OCI-LY7 (cell line): ENCODE results near the gene RHOT2. TPM values are rescaled to one million over a fixed set of nuclear protein-coding genes. Genes with fewer than 3 reads are reported as not detected.

Experiments
- BruUV-seq: library from RNA; stranded (reverse); fragments of 400-500 nt; replicated peaks from 2 replicates; lab custom pipeline; 2021; lab: Mats Ljungman, UMichigan
- CTCF ChIA-PET: fragments of 300-600 bp; sonication (Branson Sonifier 250); formaldehyde crosslinking; loops from one replicate; lab custom pipeline; 2022; ENCODE audit warnings: antibody characterized with exemption; ENCODE audit not compliant: unreplicated experiment; lab: Charles Lee
- POLR2A ChIA-PET: fragments of 300-600 bp; sonication (Branson Sonifier 250); formaldehyde crosslinking; loops from one replicate; lab custom pipeline; 2022; ENCODE audit warnings: antibody characterized with exemption; lab: Charles Lee
- DNase-seq: peaks from one replicate; pipeline ENCODE4 v3.0.0-alpha.2; 2015; ENCODE audit warnings: low spot score
- H2AFZ ChIP-seq: fragments of 200-600 bp; sonication (generic), shearing (Covaris generic); 2 replicates; pipeline ENCODE4 v1.6.1; 2014; ENCODE audit warnings: mild to moderate bottlenecking, antibody characterized with exemption, low read length, moderate library complexity
- H3K27ac ChIP-seq: fragments of 200-600 bp; sonication (generic); 2 replicates; pipeline ENCODE4 v1.5.1; 2014; ENCODE audit warnings: mixed run types, low read depth, mild to moderate bottlenecking, moderate library complexity, low read length, inconsistent platforms; ENCODE audit not compliant: poor library complexity, severe bottlenecking
- H3K36me3 ChIP-seq: fragments of 200-600 bp; sonication (generic); 2 replicates; pipeline ENCODE4 v1.6.1; 2014; ENCODE audit warnings: mild to moderate bottlenecking, antibody characterized with exemption, low read length, moderate library complexity, mixed read lengths; ENCODE audit not compliant: insufficient read depth
- H3K4me1 ChIP-seq: fragments of 200-600 bp; sonication (generic); 2 replicates; pipeline ENCODE4 v1.5.1; 2014; ENCODE audit warnings: mild to moderate bottlenecking, low read length; ENCODE audit not compliant: insufficient read depth, poor library complexity, severe bottlenecking
- H3K4me2 ChIP-seq: fragments of 200-600 bp; sonication (generic); 2 replicates; pipeline ENCODE4 v1.6.1; 2014; ENCODE audit warnings: mild to moderate bottlenecking, low read length
- H3K4me3 ChIP-seq: fragments of 200-600 bp; sonication (generic); 2 replicates; pipeline ENCODE4 v1.5.1; 2014; ENCODE audit warnings: mild to moderate bottlenecking, low read depth, low read length; ENCODE audit not compliant: poor library complexity, severe bottlenecking
- H3K79me2 ChIP-seq: fragments of 200-600 bp; sonication (generic); 2 replicates; pipeline ENCODE4 v1.6.1; 2016; ENCODE audit warnings: low read depth, mild to moderate bottlenecking, low read length, moderate library complexity, mixed read lengths; ENCODE audit not compliant: insufficient read depth
- H3K9me2 ChIP-seq: fragments of 200-600 bp; sonication (generic); 2 replicates; pipeline ENCODE4 v1.6.1; 2016; ENCODE audit warnings: mild to moderate bottlenecking, low read length, mixed read lengths; ENCODE audit not compliant: insufficient read depth
- H3K9me3 ChIP-seq: fragments of 200-600 bp; sonication (generic); 2 replicates; pipeline ENCODE4 v1.6.1; 2014; ENCODE audit warnings: mild to moderate bottlenecking, mixed run types, low read length, mixed read lengths
- H4K20me1 ChIP-seq: fragments of 200-600 bp; sonication (generic); 2 replicates; pipeline ENCODE4 v1.6.1; 2014; ENCODE audit warnings: mild to moderate bottlenecking, antibody characterized with exemption, low read length, moderate library complexity, mixed read lengths; ENCODE audit not compliant: insufficient read depth
- CTCF ChIP-seq: fragments of 200-600 bp; sonication (generic); conservative IDR thresholded peaks from 2 replicates; pipeline ENCODE4 v1.5.1; 2014; ENCODE audit warnings: mild to moderate bottlenecking, antibody characterized with exemption, low read length, moderate library complexity, mixed read lengths
- EZH2phosphoT487 ChIP-seq: fragments of 200-600 bp; sonication (generic); IDR thresholded peaks from 2 replicates; pipeline ENCODE4 v1.6.1; 2018; ENCODE audit warnings: low read depth, borderline replicate concordance, mild to moderate bottlenecking, mixed run types, antibody characterized with exemption, low read length, moderate library complexity, mixed read lengths
- intact Hi-C: fragments of 100-400 bp; cut with micrococcal nuclease; formaldehyde crosslinking; loops from one replicate; pipeline ENCODE4 v1.10.0; 2022; ENCODE audit not compliant: unreplicated experiment
- total RNA-seq, 2 experiments: library from RNA; depleted of rRNA in 1 of 2; stranded (reverse); fragments of >200 nt in 1 of 2; shearing (Covaris generic) in 1 of 2; gene quantifications; 2 replicates each; pipeline ENCODE4 v1.2.3, GENCODE V29; 2014 to 2022

RHOT2 gene
- total RNA-seq, 2 experiments from 2014 or later: 133 to 136 TPM

- CTCF ChIA-PET: no interaction called here
- Histone ChIP-seq H3K4me2 (no peak overlapping the region), H3K9me3 (no peaks in the 10 kb centered on the region), H2AFZ (no peak overlapping the region), H3K4me3 (no peak overlapping the region), H3K27ac (no peak overlapping the region), H3K9me2 (no peaks in the 10 kb centered on the region), H3K36me3 (no peaks in the 10 kb centered on the region), H4K20me1 (no peaks in the 10 kb centered on the region), H3K4me1 (no peaks in the 10 kb centered on the region), H3K79me2 (no peaks in the 10 kb centered on the region)
- TF ChIP-seq EZH2phosphoT487 (no peak), CTCF (no peak)
- POLR2A ChIA-PET: no interaction called here
- no peak for DNase-seq
- no TSS peak for BruUV-seq
- intact Hi-C loops: no loop called here
These were observed 43.3 kb upstream of the RHOT2 start for GRCh38 chr16:624526-625070.

GRCh38 chr16:625117-625976 lies 42.6 kb upstream of the RHOT2 start:
- TF ChIP-seq CTCF (no peak), EZH2phosphoT487 (no peak)
- ChIA-PET POLR2A (no interaction called here), CTCF (no interaction called here)
- Histone ChIP-seq H3K27ac (no peak overlapping the region), H3K4me2 (no peak overlapping the region), H3K9me2 (no peaks in the 10 kb centered on the region), H4K20me1 (no peaks in the 10 kb centered on the region), H3K36me3 (no peaks in the 10 kb centered on the region), H3K4me1 (no peaks in the 10 kb centered on the region), H3K9me3 (no peaks in the 10 kb centered on the region), H2AFZ (no peak overlapping the region), H3K79me2 (no peaks in the 10 kb centered on the region), H3K4me3 (no peak overlapping the region)
- no peak for DNase-seq
- intact Hi-C loops: no loop called here
- no TSS peak for BruUV-seq
